Measurements from ENCODE around the gene POM121.
"Not testable (repeated sequence)": the region's sequence is repeated elsewhere in the genome, so short reads cannot be mapped to it uniquely, and the experiment has no call there.

GRCh38 chr7:72946130-72946745, 21.3 kb downstream of the POM121 start:
- TF ChIP-seq POLR2A (IDR thresholded peaks at IDR 0.05; ENCODE audit: borderline replicate concordance, extremely low read depth, insufficient read depth, insufficient read length); ZBTB33 (IDR thresholded peaks at IDR 0.05; ENCODE audit: extremely low read depth, insufficient replicate concordance, low read length); REST (IDR thresholded peaks at IDR 0.05; ENCODE audit: low read depth); POLR2AphosphoS5 (IDR thresholded peaks at IDR 0.05; ENCODE audit: low read depth, low read length); ELF1 (IDR thresholded peaks at IDR 0.05; ENCODE audit: borderline replicate concordance, low read depth); JUND (IDR thresholded peaks at IDR 0.05): not testable (repeated sequence)
- TF ChIP-seq CTCF (IDR thresholded peaks at IDR 0.05 in 2 of 3, conservative IDR thresholded peaks at IDR 0.05 in 1 of 3; ENCODE audit: borderline replicate concordance in 1 of 3, insufficient read depth in 1 of 3, low read depth in 2 of 3, low read length in 2 of 3), result peak in 2 of 3 experiments; percentile 32 to 41; a peak in 4 of 6 replicates

All from HCT116 (cell line).